ENCODE data around the gene SALL3. TPM values are rescaled to one million over a fixed set of nuclear protein-coding genes. Genes with fewer than 3 reads are reported as not detected.

Gene SALL3
- total and polyA plus RNA-seq, 2 experiments from 2014 or later, result 16.9 to 39.8 TPM

- H3K4me3 Mint-ChIP-seq, result peak overlapping the region; percentile 70
- peaks cover 58% of the 10 kb centered on the region for H3K27me3 Mint-ChIP-seq (ENCODE audit: insufficient read depth, low read depth, poor library complexity)
- H2AFZ ChIP-seq, result no peak overlapping the region
- DNase-seq (ENCODE audit: low spot score) (peak; percentile 75), ATAC-seq (peak; percentile 47)
- peaks cover 36% of the 10 kb centered on the region for H3K27me3 ChIP-seq (ENCODE audit: insufficient read depth)
- H3K27ac ChIP-seq (ENCODE audit: low read depth), result no peak overlapping the region
- H3K9me2 ChIP-seq (ENCODE audit: insufficient read depth), result no peaks in the 10 kb centered on the region
- H3F3A ChIP-seq (replicated peaks; ENCODE audit: low read depth), result 0 out of 2 replicates have a peak, but pooled peaks cover 6% of the 10 kb centered on the region
- H3K4me1 Mint-ChIP-seq, result peaks cover 81% of the 10 kb centered on the region
- no peak overlapping the region for H3K27ac Mint-ChIP-seq
- H4K20me1 ChIP-seq (replicated peaks; ENCODE audit: insufficient read depth), result no peaks in the 10 kb centered on the region
- H3K79me2 ChIP-seq (replicated peaks; ENCODE audit: insufficient read depth), result peaks cover 82% of the 10 kb centered on the region
- peak overlapping the region; percentile 71 for H3K4me2 ChIP-seq
- H3K4me1 ChIP-seq (ENCODE audit: insufficient read depth), result peaks cover 66% of the 10 kb centered on the region
- no peaks in the 10 kb centered on the region for H3K36me3 ChIP-seq (ENCODE audit: insufficient read depth)
- H3K4me3 ChIP-seq, result peak overlapping the region; percentile 52
- no peaks in the 10 kb centered on the region; the same call in 2 of the 3 replicates for H3K36me3 Mint-ChIP-seq (ENCODE audit: low read depth)
- TF ChIP-seq CREB1 (CRISPR knock-in tag; IDR thresholded peaks at IDR 0.05; ENCODE audit: low read depth) (peak; percentile 46), JUNB (IDR thresholded peaks at IDR 0.05; ENCODE audit: unreplicated experiment) (no peak), NANOG (IDR thresholded peaks at IDR 0.05; ENCODE audit: borderline replicate concordance) (0 out of 2 replicates have a peak, but pooled peaks have one; percentile 19), CTCF (conservative IDR thresholded peaks at IDR 0.05; ENCODE audit: low read depth in 2 of 2) (peak; percentile 62 to 78), POLR2AphosphoS5 (IDR thresholded peaks at IDR 0.05; ENCODE audit: low read depth) (no peak), ZNF331 (CRISPR knock-in tag; IDR thresholded peaks at IDR 0.05; ENCODE audit: low read depth) (no peak)
- no peaks in the 10 kb centered on the region; the same call in 2 of the 3 replicates for H3K9me3 Mint-ChIP-seq
Observed at GRCh38 chr18:78986018-78986481, 6.4 kb downstream of the SALL3 start.

- H2AFZ ChIP-seq, result no peak overlapping the region
- peaks cover 43% of the 10 kb centered on the region for H3K4me1 Mint-ChIP-seq
- peaks cover 24% of the 10 kb centered on the region for H3K36me3 Mint-ChIP-seq (ENCODE audit: low read depth)
- H3K9me2 ChIP-seq (ENCODE audit: insufficient read depth), result no peaks in the 10 kb centered on the region
- peaks cover 3% of the 10 kb centered on the region; the same call in 1 of the 2 replicates for H3K36me3 ChIP-seq (ENCODE audit: insufficient read depth)
- peak overlapping the region; percentile 79 for H3K4me3 Mint-ChIP-seq
- no peaks in the 10 kb centered on the region; the same call in 2 of the 3 replicates for H3K9me3 Mint-ChIP-seq
- H3K4me3 ChIP-seq, result peak overlapping the region; percentile 55
- DNase-seq (ENCODE audit: low spot score), result no peak
- peaks cover 30% of the 10 kb centered on the region for H3K27me3 ChIP-seq (ENCODE audit: insufficient read depth)
- H3K27me3 Mint-ChIP-seq (ENCODE audit: insufficient read depth, low read depth, poor library complexity), result peaks cover 40% of the 10 kb centered on the region
- peak overlapping the region; percentile 77 for H3K4me2 ChIP-seq
- peaks cover 3% of the 10 kb centered on the region; the same call in 1 of the 2 replicates for H4K20me1 ChIP-seq (replicated peaks; ENCODE audit: insufficient read depth)
- H3K27ac Mint-ChIP-seq, result no peak overlapping the region
- H3K79me2 ChIP-seq (replicated peaks; ENCODE audit: insufficient read depth), result peaks cover 53% of the 10 kb centered on the region
- H3F3A ChIP-seq (replicated peaks; ENCODE audit: low read depth), result no peaks in the 10 kb centered on the region
- ATAC-seq, result no peak
- no peak overlapping the region for H3K27ac ChIP-seq (ENCODE audit: low read depth)
- peaks cover 52% of the 10 kb centered on the region for H3K4me1 ChIP-seq (ENCODE audit: insufficient read depth)
- TF ChIP-seq REST (IDR thresholded peaks at IDR 0.05; ENCODE audit: unreplicated experiment) (no peak), STAT1 (IDR thresholded peaks at IDR 0.05; ENCODE audit: unreplicated experiment) (no peak)
- TF ChIP-seq, protein P1, sequence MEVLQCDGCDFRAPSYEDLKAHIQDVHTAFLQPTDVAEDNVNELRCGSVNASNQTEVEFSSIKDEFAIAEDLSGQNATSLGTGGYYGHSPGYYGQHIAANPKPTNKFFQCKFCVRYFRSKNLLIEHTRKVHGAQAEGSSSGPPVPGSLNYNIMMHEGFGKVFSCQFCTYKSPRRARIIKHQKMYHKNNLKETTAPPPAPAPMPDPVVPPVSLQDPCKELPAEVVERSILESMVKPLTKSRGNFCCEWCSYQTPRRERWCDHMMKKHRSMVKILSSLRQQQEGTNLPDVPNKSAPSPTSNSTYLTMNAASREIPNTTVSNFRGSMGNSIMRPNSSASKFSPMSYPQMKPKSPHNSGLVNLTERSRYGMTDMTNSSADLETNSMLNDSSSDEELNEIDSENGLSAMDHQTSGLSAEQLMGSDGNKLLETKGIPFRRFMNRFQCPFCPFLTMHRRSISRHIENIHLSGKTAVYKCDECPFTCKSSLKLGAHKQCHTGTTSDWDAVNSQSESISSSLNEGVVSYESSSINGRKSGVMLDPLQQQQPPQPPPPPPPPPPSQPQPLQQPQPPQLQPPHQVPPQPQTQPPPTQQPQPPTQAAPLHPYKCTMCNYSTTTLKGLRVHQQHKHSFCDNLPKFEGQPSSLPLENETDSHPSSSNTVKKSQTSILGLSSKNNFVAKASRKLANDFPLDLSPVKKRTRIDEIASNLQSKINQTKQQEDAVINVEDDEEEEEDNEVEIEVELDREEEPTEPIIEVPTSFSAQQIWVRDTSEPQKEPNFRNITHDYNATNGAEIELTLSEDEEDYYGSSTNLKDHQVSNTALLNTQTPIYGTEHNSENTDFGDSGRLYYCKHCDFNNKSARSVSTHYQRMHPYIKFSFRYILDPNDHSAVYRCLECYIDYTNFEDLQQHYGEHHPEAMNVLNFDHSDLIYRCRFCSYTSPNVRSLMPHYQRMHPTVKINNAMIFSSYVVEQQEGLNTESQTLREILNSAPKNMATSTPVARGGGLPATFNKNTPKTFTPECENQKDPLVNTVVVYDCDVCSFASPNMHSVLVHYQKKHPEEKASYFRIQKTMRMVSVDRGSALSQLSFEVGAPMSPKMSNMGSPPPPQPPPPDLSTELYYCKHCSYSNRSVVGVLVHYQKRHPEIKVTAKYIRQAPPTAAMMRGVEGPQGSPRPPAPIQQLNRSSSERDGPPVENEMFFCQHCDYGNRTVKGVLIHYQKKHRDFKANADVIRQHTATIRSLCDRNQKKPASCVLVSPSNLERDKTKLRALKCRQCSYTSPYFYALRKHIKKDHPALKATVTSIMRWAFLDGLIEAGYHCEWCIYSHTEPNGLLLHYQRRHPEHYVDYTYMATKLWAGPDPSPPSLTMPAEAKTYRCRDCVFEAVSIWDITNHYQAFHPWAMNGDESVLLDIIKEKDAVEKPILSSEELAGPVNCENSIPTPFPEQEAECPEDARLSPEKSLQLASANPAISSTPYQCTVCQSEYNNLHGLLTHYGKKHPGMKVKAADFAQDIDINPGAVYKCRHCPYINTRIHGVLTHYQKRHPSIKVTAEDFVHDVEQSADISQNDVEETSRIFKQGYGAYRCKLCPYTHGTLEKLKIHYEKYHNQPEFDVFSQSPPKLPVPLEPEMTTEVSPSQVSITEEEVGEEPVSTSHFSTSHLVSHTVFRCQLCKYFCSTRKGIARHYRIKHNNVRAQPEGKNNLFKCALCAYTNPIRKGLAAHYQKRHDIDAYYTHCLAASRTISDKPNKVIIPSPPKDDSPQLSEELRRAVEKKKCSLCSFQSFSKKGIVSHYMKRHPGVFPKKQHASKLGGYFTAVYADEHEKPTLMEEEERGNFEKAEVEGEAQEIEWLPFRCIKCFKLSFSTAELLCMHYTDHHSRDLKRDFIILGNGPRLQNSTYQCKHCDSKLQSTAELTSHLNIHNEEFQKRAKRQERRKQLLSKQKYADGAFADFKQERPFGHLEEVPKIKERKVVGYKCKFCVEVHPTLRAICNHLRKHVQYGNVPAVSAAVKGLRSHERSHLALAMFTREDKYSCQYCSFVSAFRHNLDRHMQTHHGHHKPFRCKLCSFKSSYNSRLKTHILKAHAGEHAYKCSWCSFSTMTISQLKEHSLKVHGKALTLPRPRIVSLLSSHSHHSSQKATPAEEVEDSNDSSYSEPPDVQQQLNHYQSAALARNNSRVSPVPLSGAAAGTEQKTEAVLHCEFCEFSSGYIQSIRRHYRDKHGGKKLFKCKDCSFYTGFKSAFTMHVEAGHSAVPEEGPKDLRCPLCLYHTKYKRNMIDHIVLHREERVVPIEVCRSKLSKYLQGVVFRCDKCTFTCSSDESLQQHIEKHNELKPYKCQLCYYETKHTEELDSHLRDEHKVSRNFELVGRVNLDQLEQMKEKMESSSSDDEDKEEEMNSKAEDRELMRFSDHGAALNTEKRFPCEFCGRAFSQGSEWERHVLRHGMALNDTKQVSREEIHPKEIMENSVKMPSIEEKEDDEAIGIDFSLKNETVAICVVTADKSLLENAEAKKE (CRISPR knock-in tag; IDR thresholded peaks at IDR 0.05), result no peak
Observed at GRCh38 chr18:78991446-78991845, 11.8 kb downstream of the SALL3 start.

Data from GM23338 (cell line).